PC-3 (cell line): ENCODE measurements around the gene JUNB. TPM values are rescaled to one million over a fixed set of nuclear protein-coding genes. Genes with fewer than 3 reads are reported as not detected.

Source experiments
- ATAC-seq: fragments of 200-7000 bp; cut with Tn5 transposase; 2 replicates; pipeline ENCODE4 v1.9.1; 2020; ENCODE audit warnings: mild to moderate bottlenecking, moderate library complexity
- BruUV-seq: library from RNA; stranded (reverse); fragments of 400-500 nt; replicated peaks from 2 replicates; lab custom pipeline; 2021; lab: Mats Ljungman, UMichigan
- CTCF ChIA-PET: fragments of 300-600 bp; sonication (Branson Sonifier 250); formaldehyde crosslinking; loops from one replicate; lab custom pipeline; 2022; ENCODE audit warnings: antibody characterized with exemption; lab: Charles Lee
- POLR2A ChIA-PET: fragments of 300-600 bp; sonication (Branson Sonifier 250); formaldehyde crosslinking; loops from one replicate; lab custom pipeline; 2022; ENCODE audit warnings: antibody characterized with exemption; ENCODE audit not compliant: unreplicated experiment; lab: Charles Lee
- DNase-seq: peaks from one replicate; pipeline ENCODE4 v3.0.0-alpha.2; 2015
- H2AFZ ChIP-seq: fragments of 300-600 bp; sonication (generic); 2 replicates; pipeline ENCODE4 v1.6.0; 2016; ENCODE audit warnings: antibody characterized with exemption, low read length
- H3F3A ChIP-seq: fragments of 300-600 bp; sonication (generic); one replicate; pipeline ENCODE4 v1.6.0; 2017; ENCODE audit warnings: antibody characterized with exemption, low read length, control low read depth, mild to moderate bottlenecking; ENCODE audit not compliant: unreplicated experiment
- H3K27ac ChIP-seq: fragments of 300-600 bp; sonication (generic); 2 replicates; pipeline ENCODE4 v1.5.1; 2016; ENCODE audit warnings: mild to moderate bottlenecking, low read length
- H3K27me3 ChIP-seq: fragments of 300-600 bp; sonication (generic); 2 replicates; pipeline ENCODE4 v1.6.1; 2016; ENCODE audit warnings: low read length, mixed read lengths
- H3K36me3 ChIP-seq: fragments of 300-600 bp; sonication (generic); 2 replicates; pipeline ENCODE4 v1.6.1; 2016; ENCODE audit warnings: low read depth, mixed run types, low read length, mixed read lengths
- H3K4me1 ChIP-seq: fragments of 300-600 bp; sonication (generic); 2 replicates; pipeline ENCODE4 v1.5.1; 2016; ENCODE audit warnings: low read length; ENCODE audit not compliant: insufficient read depth
- H3K4me2 ChIP-seq: fragments of 300-600 bp; sonication (generic); 2 replicates; pipeline ENCODE4 v1.6.0; 2016; ENCODE audit warnings: low read length
- H3K4me3 ChIP-seq: fragments of 300-600 bp; sonication (generic); 2 replicates; pipeline ENCODE4 v1.5.1; 2016; ENCODE audit warnings: mild to moderate bottlenecking, low read length, mixed read lengths
- H3K79me2 ChIP-seq: fragments of 300-600 bp; sonication (generic); 2 replicates; pipeline ENCODE4 v1.6.1; 2017; ENCODE audit warnings: low read length, mixed read lengths
- H3K9ac ChIP-seq: fragments of 300-600 bp; sonication (generic); 2 replicates; pipeline ENCODE4 v1.6.0; 2016; ENCODE audit warnings: mild to moderate bottlenecking, low read length
- H3K9me2 ChIP-seq: fragments of 300-600 bp; sonication (generic); replicated peaks from 2 replicates; pipeline ENCODE4 v1.6.1; 2016; ENCODE audit warnings: mixed run types, low read length, mixed read lengths
- H3K9me3 ChIP-seq: fragments of 300-600 bp; sonication (generic); 2 replicates; pipeline ENCODE4 v1.6.1; 2016; ENCODE audit warnings: low read length, mixed read lengths
- H4K20me1 ChIP-seq: fragments of 300-600 bp; sonication (generic); 2 replicates; pipeline ENCODE4 v1.6.1; 2016; ENCODE audit warnings: low read length, mixed read lengths
- EZH2 ChIP-seq: fragments of 300-600 bp; sonication (generic); IDR thresholded peaks from one replicate; pipeline ENCODE4 v1.6.1; 2017; ENCODE audit warnings: antibody characterized with exemption, mild to moderate bottlenecking, low read length; ENCODE audit not compliant: unreplicated experiment
- EZH2phosphoT487 ChIP-seq: fragments of 300-600 bp; sonication (generic); IDR thresholded peaks from 2 replicates; pipeline ENCODE4 v1.6.1; 2018; ENCODE audit warnings: mild to moderate bottlenecking, antibody characterized with exemption, low read length, borderline replicate concordance
- intact Hi-C: fragments of 100-400 bp; cut with micrococcal nuclease; formaldehyde crosslinking; loops from 2 replicates; pipeline ENCODE4 v1.9.0; 2023
- total RNA-seq: library from RNA; depleted of rRNA; stranded (reverse); fragments of >200 nt; gene quantifications from 2 replicates; pipeline ENCODE4 v1.2.3, GENCODE V29; 2014
- TF ChIP-seq, protein P1 (sequence below): fragments of 300-600 bp; sonication (generic); conservative IDR thresholded peaks from 2 replicates; pipeline ENCODE4 v1.5.1; 2017; ENCODE audit warnings: antibody characterized with exemption, low read depth, mild to moderate bottlenecking, low read length

The JUNB gene
- total RNA-seq, 1 experiment from 2014 or later, result 343 TPM

DNA sequence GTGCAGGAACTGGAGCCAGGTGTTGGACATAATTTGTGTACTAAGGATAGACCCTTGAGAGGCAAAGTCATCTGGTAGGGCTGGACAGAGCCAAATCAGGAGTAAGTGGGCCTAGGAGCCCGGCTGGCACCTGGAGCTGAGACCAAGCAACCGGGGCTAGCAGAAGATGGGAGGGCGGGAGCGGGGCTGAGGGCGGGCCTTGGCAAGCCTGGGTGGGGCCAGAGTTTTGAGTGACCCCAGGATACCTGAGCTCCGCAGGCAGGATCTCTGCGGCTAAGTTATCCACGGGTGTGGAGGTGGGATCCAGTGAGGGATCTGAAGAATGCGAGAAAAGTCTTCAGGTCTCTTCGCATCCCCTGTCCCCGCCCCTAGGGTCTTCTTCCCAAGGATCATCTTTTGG is 24.1 kb upstream of the JUNB start:
- no peaks in the 10 kb centered on the region for H3K9me3 ChIP-seq
- no peaks in the 10 kb centered on the region for H3K4me1 ChIP-seq
- peaks cover 20% of the 10 kb centered on the region for H3K36me3 ChIP-seq
- CTCF ChIA-PET, result interaction anchor here (0.6 to 1.2 kb wide), 2 partner anchors 31 to 72 kb away, joined by 3 read pairs; no protein-coding TSS in a partner anchor
- POLR2A ChIA-PET, result interaction anchor here (0.6 kb wide), 1 partner anchor 9 kb away, joined by 6 read pairs; no protein-coding TSS in a partner anchor
- TF ChIP-seq, protein P1, sequence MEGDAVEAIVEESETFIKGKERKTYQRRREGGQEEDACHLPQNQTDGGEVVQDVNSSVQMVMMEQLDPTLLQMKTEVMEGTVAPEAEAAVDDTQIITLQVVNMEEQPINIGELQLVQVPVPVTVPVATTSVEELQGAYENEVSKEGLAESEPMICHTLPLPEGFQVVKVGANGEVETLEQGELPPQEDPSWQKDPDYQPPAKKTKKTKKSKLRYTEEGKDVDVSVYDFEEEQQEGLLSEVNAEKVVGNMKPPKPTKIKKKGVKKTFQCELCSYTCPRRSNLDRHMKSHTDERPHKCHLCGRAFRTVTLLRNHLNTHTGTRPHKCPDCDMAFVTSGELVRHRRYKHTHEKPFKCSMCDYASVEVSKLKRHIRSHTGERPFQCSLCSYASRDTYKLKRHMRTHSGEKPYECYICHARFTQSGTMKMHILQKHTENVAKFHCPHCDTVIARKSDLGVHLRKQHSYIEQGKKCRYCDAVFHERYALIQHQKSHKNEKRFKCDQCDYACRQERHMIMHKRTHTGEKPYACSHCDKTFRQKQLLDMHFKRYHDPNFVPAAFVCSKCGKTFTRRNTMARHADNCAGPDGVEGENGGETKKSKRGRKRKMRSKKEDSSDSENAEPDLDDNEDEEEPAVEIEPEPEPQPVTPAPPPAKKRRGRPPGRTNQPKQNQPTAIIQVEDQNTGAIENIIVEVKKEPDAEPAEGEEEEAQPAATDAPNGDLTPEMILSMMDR, result no peak
- intact Hi-C loops, result no loop called here
- H3K9me2 ChIP-seq, result no peaks in the 10 kb centered on the region
- DNase-seq, result no peak
- no peaks in the 10 kb centered on the region for H3F3A ChIP-seq
- no peaks in the 10 kb centered on the region for H4K20me1 ChIP-seq
- no peak overlapping the region for H3K27ac ChIP-seq
- H3K27me3 ChIP-seq, result no peaks in the 10 kb centered on the region
- H2AFZ ChIP-seq, result no peak overlapping the region
- H3K9ac ChIP-seq, result no peak overlapping the region
- no peak overlapping the region for H3K4me3 ChIP-seq
- ATAC-seq, result no peak
- no peaks in the 10 kb centered on the region for H3K79me2 ChIP-seq
- H3K4me2 ChIP-seq, result no peak overlapping the region
- no TSS peak for BruUV-seq

- Histone ChIP-seq H3K79me2 (no peaks in the 10 kb centered on the region), H3K36me3 (peaks cover 20% of the 10 kb centered on the region), H3K27me3 (no peaks in the 10 kb centered on the region), H3K9ac (no peak overlapping the region), H3K4me3 (no peak overlapping the region), H3K4me2 (no peak overlapping the region), H3K9me3 (no peaks in the 10 kb centered on the region), H3F3A (no peaks in the 10 kb centered on the region), H3K4me1 (no peaks in the 10 kb centered on the region), H4K20me1 (no peaks in the 10 kb centered on the region), H2AFZ (no peak overlapping the region), H3K9me2 (no peaks in the 10 kb centered on the region), H3K27ac (no peak overlapping the region)
- no TSS peak for BruUV-seq
- DNase-seq (no peak), ATAC-seq (no peak)
- intact Hi-C loops, result no loop called here
- ChIA-PET CTCF (interaction anchor here (0.6 kb wide), 1 partner anchor 71 kb away, joined by 3 read pairs; no protein-coding TSS in a partner anchor), POLR2A (interaction anchor here (0.6 kb wide), 1 partner anchor 9 kb away, joined by 6 read pairs; no protein-coding TSS in a partner anchor)
- no peak for TF ChIP-seq EZH2phosphoT487
- TF ChIP-seq, protein P1, result no peak
- TF ChIP-seq EZH2, result no peak
Observed at GRCh38 chr19:12767666-12768065, 23.6 kb upstream of the JUNB start.

DNA sequence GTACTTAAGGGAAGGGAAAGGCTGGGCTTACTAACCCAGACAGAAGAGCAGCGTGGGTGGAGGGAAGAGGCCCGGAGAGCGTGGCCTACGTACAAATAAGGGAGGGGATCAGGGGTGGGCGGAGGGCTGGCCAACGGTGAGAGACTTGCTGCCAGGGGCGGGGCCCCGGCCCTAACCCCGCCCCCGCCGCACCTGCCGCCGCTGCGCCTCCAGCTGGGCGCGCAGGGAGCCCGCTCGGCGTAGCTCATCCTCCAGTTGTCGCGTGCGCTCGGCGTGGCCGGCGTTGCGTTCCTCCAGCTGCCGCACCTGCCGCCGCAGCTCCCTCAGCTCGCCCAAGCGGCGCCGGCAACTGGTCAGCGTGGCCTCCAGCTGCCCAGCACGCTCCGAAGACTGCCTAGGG is 21.6 kb upstream of the JUNB start:
- intact Hi-C loops, result no loop called here
- CTCF ChIA-PET, result no interaction called here

More for the DNA sequence above, 21.6 kb upstream of the JUNB start:
- no peak overlapping the region for H2AFZ ChIP-seq
- H3K4me2 ChIP-seq, result no peak overlapping the region
- TF ChIP-seq EZH2phosphoT487 (no peak), EZH2 (no peak)
- TF ChIP-seq, protein P1, result no peak
- peaks cover 12% of the 10 kb centered on the region; the same call in 1 of the 2 replicates for H3K36me3 ChIP-seq
- no peaks in the 10 kb centered on the region for H3K9me3 ChIP-seq
- DNase-seq, result no peak
- no peaks in the 10 kb centered on the region for H3K27me3 ChIP-seq
- H3K4me3 ChIP-seq, result no peak overlapping the region
- peaks cover 14% of the 10 kb centered on the region for H3K4me1 ChIP-seq
- peaks cover 4% of the 10 kb centered on the region for H3F3A ChIP-seq
- no TSS peak for BruUV-seq
- H3K9me2 ChIP-seq, result no peaks in the 10 kb centered on the region
- no peaks in the 10 kb centered on the region for H4K20me1 ChIP-seq
- H3K27ac ChIP-seq, result no peak overlapping the region
- no peaks in the 10 kb centered on the region for H3K79me2 ChIP-seq
- POLR2A ChIA-PET, result no interaction called here
- no peak overlapping the region for H3K9ac ChIP-seq
- ATAC-seq, result no peak
